ENCODE data around the gene CAB39L. TPM values are rescaled to one million over a fixed set of nuclear protein-coding genes. Genes with fewer than 3 reads are reported as not detected.

The CAB39L gene
- total RNA-seq, 2 donors from 2014 or later: 5.3 to 8.6 TPM

GRCh38 chr13:49315756-49316482 is 127.9 kb downstream of the CAB39L start:
- H3K4me3 ChIP-seq (ENCODE audit: low read length): no peak overlapping the region
- WGBS, 2 experiments (ENCODE audit: insufficient coverage in 1 of 2, insufficient read length in 1 of 2): 94 to 95% methylated on average over 2 to 5 of the region's 5 CpGs
- Mint-ChIP-seq H3K27ac (no peak overlapping the region), H3K36me3 (ENCODE audit: low read depth) (no peaks in the 10 kb centered on the region), H3K4me1 (peaks cover 2% of the 10 kb centered on the region), H3K4me3 (no peak overlapping the region), H3K9me3 (no peaks in the 10 kb centered on the region), H3K27me3 (ENCODE audit: insufficient read depth) (no peaks in the 10 kb centered on the region)
- H3K27me3 ChIP-seq (ENCODE audit: control insufficient read depth, insufficient read depth, low read length, poor library complexity, severe bottlenecking): no peaks in the 10 kb centered on the region
- H3K27ac ChIP-seq (ENCODE audit: low read depth, low read length): no peak overlapping the region
- no peaks in the 10 kb centered on the region for H3K9me3 ChIP-seq (ENCODE audit: control insufficient read depth, low read length)
- TF ChIP-seq, protein P1, sequence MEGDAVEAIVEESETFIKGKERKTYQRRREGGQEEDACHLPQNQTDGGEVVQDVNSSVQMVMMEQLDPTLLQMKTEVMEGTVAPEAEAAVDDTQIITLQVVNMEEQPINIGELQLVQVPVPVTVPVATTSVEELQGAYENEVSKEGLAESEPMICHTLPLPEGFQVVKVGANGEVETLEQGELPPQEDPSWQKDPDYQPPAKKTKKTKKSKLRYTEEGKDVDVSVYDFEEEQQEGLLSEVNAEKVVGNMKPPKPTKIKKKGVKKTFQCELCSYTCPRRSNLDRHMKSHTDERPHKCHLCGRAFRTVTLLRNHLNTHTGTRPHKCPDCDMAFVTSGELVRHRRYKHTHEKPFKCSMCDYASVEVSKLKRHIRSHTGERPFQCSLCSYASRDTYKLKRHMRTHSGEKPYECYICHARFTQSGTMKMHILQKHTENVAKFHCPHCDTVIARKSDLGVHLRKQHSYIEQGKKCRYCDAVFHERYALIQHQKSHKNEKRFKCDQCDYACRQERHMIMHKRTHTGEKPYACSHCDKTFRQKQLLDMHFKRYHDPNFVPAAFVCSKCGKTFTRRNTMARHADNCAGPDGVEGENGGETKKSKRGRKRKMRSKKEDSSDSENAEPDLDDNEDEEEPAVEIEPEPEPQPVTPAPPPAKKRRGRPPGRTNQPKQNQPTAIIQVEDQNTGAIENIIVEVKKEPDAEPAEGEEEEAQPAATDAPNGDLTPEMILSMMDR (conservative IDR thresholded peaks at IDR 0.05): no peak
- DNase-seq: no peak
- no peaks in the 10 kb centered on the region for H3K4me1 ChIP-seq (ENCODE audit: control insufficient read depth, insufficient read depth, low read length)
- no peak overlapping the region for H3K9ac ChIP-seq (ENCODE audit: extremely low read depth, low read length, poor library complexity, severe bottlenecking)
- H3K36me3 ChIP-seq (ENCODE audit: control insufficient read depth, insufficient read depth, low read length): no peaks in the 10 kb centered on the region

GRCh38 chr13:49315036-49315565 is 128.8 kb downstream of the CAB39L start:
- Histone ChIP-seq H3K9ac (ENCODE audit: extremely low read depth, low read length, poor library complexity, severe bottlenecking) (no peak overlapping the region), H3K4me1 (ENCODE audit: control insufficient read depth, insufficient read depth, low read length) (no peaks in the 10 kb centered on the region), H3K36me3 (ENCODE audit: control insufficient read depth, insufficient read depth, low read length) (no peaks in the 10 kb centered on the region), H3K27ac (ENCODE audit: low read depth, low read length) (no peak overlapping the region), H3K9me3 (ENCODE audit: control insufficient read depth, low read length) (no peaks in the 10 kb centered on the region), H3K4me3 (ENCODE audit: low read length) (no peak overlapping the region), H3K27me3 (ENCODE audit: control insufficient read depth, insufficient read depth, low read length, poor library complexity, severe bottlenecking) (no peaks in the 10 kb centered on the region)
- H3K27me3 Mint-ChIP-seq (ENCODE audit: insufficient read depth): no peaks in the 10 kb centered on the region
- H3K9me3 Mint-ChIP-seq: no peaks in the 10 kb centered on the region
- 92 to 100% methylated on average over 3 of the region's 3 CpGs for WGBS, 2 experiments (ENCODE audit: insufficient coverage in 1 of 2, insufficient read length in 1 of 2)
- peaks cover 2% of the 10 kb centered on the region for H3K4me1 Mint-ChIP-seq
- no peak overlapping the region for H3K27ac Mint-ChIP-seq
- TF ChIP-seq, protein P1 (conservative IDR thresholded peaks at IDR 0.05): no peak
- DNase-seq: no peak
- no peaks in the 10 kb centered on the region for H3K36me3 Mint-ChIP-seq (ENCODE audit: low read depth)
- H3K4me3 Mint-ChIP-seq: no peak overlapping the region

DNA sequence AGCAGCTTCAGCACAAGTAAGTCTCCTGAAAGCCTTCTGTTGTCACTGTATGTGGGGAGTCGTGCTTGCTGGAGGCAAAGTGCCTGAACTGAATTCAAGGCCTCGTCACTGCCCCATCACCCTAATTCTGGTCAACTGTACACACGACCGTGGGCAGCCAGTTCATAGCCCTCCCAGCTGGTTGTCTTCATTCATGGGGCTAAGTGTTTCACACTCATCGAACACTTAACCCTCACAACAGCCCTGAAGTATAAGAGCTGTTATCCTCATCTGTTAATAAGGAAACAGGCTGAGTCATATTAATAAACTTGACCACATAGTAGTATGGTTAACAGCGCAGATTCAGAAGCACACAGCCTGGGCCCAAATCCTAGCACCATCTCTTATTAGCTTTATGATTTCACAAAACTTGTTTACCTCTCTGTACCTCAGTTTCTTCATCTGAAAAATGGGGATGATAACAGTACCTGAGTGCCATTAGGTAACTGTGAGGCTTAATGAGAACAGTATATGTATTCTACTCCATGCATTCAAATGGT is 129.5 kb downstream of the CAB39L start:
- H3K9ac ChIP-seq (ENCODE audit: extremely low read depth, low read length, poor library complexity, severe bottlenecking): peak overlapping the region; percentile 16
- no peaks in the 10 kb centered on the region for H3K36me3 Mint-ChIP-seq (ENCODE audit: low read depth)
- DNase-seq: no peak
- peaks cover 2% of the 10 kb centered on the region for H3K4me1 Mint-ChIP-seq
- H3K27me3 ChIP-seq (ENCODE audit: control insufficient read depth, insufficient read depth, low read length, poor library complexity, severe bottlenecking): no peaks in the 10 kb centered on the region
- no peaks in the 10 kb centered on the region for H3K36me3 ChIP-seq (ENCODE audit: control insufficient read depth, insufficient read depth, low read length)
- no peaks in the 10 kb centered on the region for H3K9me3 ChIP-seq (ENCODE audit: control insufficient read depth, low read length)
- H3K9me3 Mint-ChIP-seq: no peaks in the 10 kb centered on the region
- H3K27ac ChIP-seq (ENCODE audit: low read depth, low read length): no peak overlapping the region
- no peak overlapping the region for H3K4me3 ChIP-seq (ENCODE audit: low read length)
- 84 to 93% methylated on average over 5 to 6 of the region's 6 CpGs for WGBS, 2 experiments (ENCODE audit: insufficient coverage in 1 of 2, insufficient read length in 1 of 2)
- TF ChIP-seq, protein P1 (conservative IDR thresholded peaks at IDR 0.05): no peak
- H3K27ac Mint-ChIP-seq: no peak overlapping the region
- no peaks in the 10 kb centered on the region for H3K4me1 ChIP-seq (ENCODE audit: control insufficient read depth, insufficient read depth, low read length)
- no peaks in the 10 kb centered on the region for H3K27me3 Mint-ChIP-seq (ENCODE audit: insufficient read depth)
- no peak overlapping the region for H3K4me3 Mint-ChIP-seq
